HepG2 (cell line): ENCODE measurements around the gene C1QTNF5. TPM values are rescaled to one million over a fixed set of nuclear protein-coding genes. Genes with fewer than 3 reads are reported as not detected.

Source experiments
- CC2D1A ChIP-seq: sonication (generic); formaldehyde crosslinking; IDR thresholded peaks from 2 replicates; pipeline ENCODE4 v1.8.1; 2023; ENCODE audit warnings: mild to moderate bottlenecking, missing genetic modification reagents
- MNT ChIP-seq: fragments of 450-650 bp; IDR thresholded peaks from 2 replicates; pipeline ENCODE4 v1.6.1; 2016
- NCOR1 ChIP-seq: fragments of 200-600 bp; sonication (generic); IDR thresholded peaks from 2 replicates; pipeline ENCODE4 v1.7.0; 2017; ENCODE audit warnings: antibody characterized with exemption, low read length, borderline replicate concordance
- NR2F1 ChIP-seq, 2 experiments: fragments of 450-650 bp in 1 of 2; formaldehyde crosslinking in 1 of 2; IDR thresholded peaks; 2 replicates each; pipeline versions ENCODE4 v1.5.0 to v1.6.1; 2016 to 2020; ENCODE audit warnings: mild to moderate bottlenecking in 1 of 2, missing compliant biosample characterization in 1 of 2, missing genetic modification reagents in 1 of 2, moderate library complexity in 1 of 2
- POLR2AphosphoS2 ChIP-seq: IDR thresholded peaks from 2 replicates; pipeline ENCODE4 v1.6.1; 2011; ENCODE audit warnings: low read depth, low read length, improper control_type of control experiment
- RFXAP ChIP-seq: sonication (generic); formaldehyde crosslinking; IDR thresholded peaks from 2 replicates; pipeline ENCODE4 v1.4.0; 2020; ENCODE audit warnings: missing genetic modification reagents, borderline replicate concordance
- TMF1 ChIP-seq: sonication (generic); formaldehyde crosslinking; IDR thresholded peaks from 2 replicates; pipeline ENCODE4 v1.8.1; 2022; ENCODE audit warnings: low read depth, missing genetic modification reagents
- ZBTB40 ChIP-seq, 2 experiments: fragments of 450-650 bp in 1 of 2; sonication (generic) in 1 of 2; formaldehyde crosslinking in 1 of 2; IDR thresholded peaks; 2 replicates each; pipeline versions ENCODE4 v1.6.1 to v1.8.0; 2016 to 2022; ENCODE audit warnings: antibody characterized with exemption in 1 of 2, mild to moderate bottlenecking in 1 of 2, missing genetic modification reagents in 1 of 2
- ZFP91 ChIP-seq: sonication (generic); formaldehyde crosslinking; IDR thresholded peaks from 2 replicates; pipeline ENCODE4 v1.9.0; 2022; ENCODE audit warnings: missing genetic modification reagents, mild to moderate bottlenecking, borderline replicate concordance
- ZFX ChIP-seq: sonication (generic); formaldehyde crosslinking; IDR thresholded peaks from 2 replicates; pipeline ENCODE4 v1.4.0; 2020; ENCODE audit warnings: mild to moderate bottlenecking, low read depth, missing genetic modification reagents, moderate library complexity
- ZNF350 ChIP-seq: sonication (generic); formaldehyde crosslinking; IDR thresholded peaks from 2 replicates; pipeline ENCODE4 v1.4.0; 2020; ENCODE audit warnings: mild to moderate bottlenecking, low read depth, missing genetic modification reagents, borderline replicate concordance
- ZNF431 ChIP-seq: sonication (generic); formaldehyde crosslinking; IDR thresholded peaks from 2 replicates; pipeline ENCODE4 v1.9.0; 2022; ENCODE audit warnings: missing genetic modification reagents, low read depth, mild to moderate bottlenecking, borderline replicate concordance
- ZNF557 ChIP-seq: sonication (generic); formaldehyde crosslinking; IDR thresholded peaks from 2 replicates; pipeline ENCODE4 v1.4.0; 2020; ENCODE audit warnings: missing genetic modification reagents
- ZNF580 ChIP-seq: IDR thresholded peaks from 2 replicates; pipeline ENCODE4 v1.6.1; 2016; ENCODE audit warnings: low read depth, borderline replicate concordance
- ZNF678 ChIP-seq: sonication (generic); formaldehyde crosslinking; IDR thresholded peaks from 2 replicates; pipeline ENCODE4 v1.4.0; 2020; ENCODE audit warnings: mild to moderate bottlenecking, missing genetic modification reagents
- ZNF776 ChIP-seq: sonication (generic); formaldehyde crosslinking; IDR thresholded peaks from 2 replicates; pipeline ENCODE4 v1.4.0; 2020; ENCODE audit warnings: mild to moderate bottlenecking, missing genetic modification reagents
- polyA plus RNA-seq, 8 experiments: library from polyadenylated mRNA; depleted of rRNA in 3 of 8; stranded (reverse) in 7 of 8; unstranded in 1 of 8; fragments of >200 nt; fragmentation: Illumina TruSeq in 4 of 8; extraction: Trizol in 4 of 8; gene quantifications; 2 replicates each; pipeline versions ENCODE4 v1.2.1 to v1.2.3, GENCODE V29; 2011 to 2016; ENCODE audit warnings: low read depth in 4 of 8, missing spikeins in 1 of 8, mixed read lengths in 1 of 8; ENCODE audit not compliant: insufficient read depth in 1 of 8
- total RNA-seq, 5 experiments: library from RNA; depleted of rRNA; stranded (reverse); fragments of >200 nt; fragmentation: Illumina TruSeq; extraction: Trizol; gene quantifications; 2 replicates each; pipeline ENCODE4 v1.2.3, GENCODE V29; 2016; ENCODE audit warnings: low read depth in 1 of 5

The C1QTNF5 gene
- total and polyA plus RNA-seq, 2 of the 13 experiments (the other 11 are each of a cell fraction or from before 2014, with no cell fraction given) = 0.86 to 1.2 TPM

- TF ChIP-seq ZBTB40 (IDR thresholded peaks at IDR 0.05) (no peak), ZBTB40 (CRISPR knock-in tag; IDR thresholded peaks at IDR 0.05) (no peak), TMF1 (CRISPR knock-in tag) (no peak), ZNF557 (CRISPR knock-in tag) (no peak), RFXAP (CRISPR knock-in tag) (peak; percentile 96), POLR2AphosphoS2 (no peak), CC2D1A (CRISPR knock-in tag) (no peak), ZFP91 (peak; percentile 80), ZNF431 (CRISPR knock-in tag) (no peak), ZFX (CRISPR knock-in tag) (peak; percentile 50; the same call in 1 of the 2 replicates), ZNF776 (CRISPR knock-in tag) (0 out of 2 replicates have a peak, but pooled peaks have one; percentile 37), NR2F1 (CRISPR knock-in tag; IDR thresholded peaks at IDR 0.05) (no peak), ZNF580 (CRISPR knock-in tag) (no peak), NCOR1 (no peak), ZNF350 (peak; percentile 50; the same call in 1 of the 2 replicates), ZNF678 (no peak), MNT (peak; percentile 45; the same call in 1 of the 2 replicates)
Observed at GRCh38 chr11:119376197-119376847, 35.6 kb upstream of the C1QTNF5 start (continued).
